Measurements from ENCODE around the gene SYCP1.

DNA sequence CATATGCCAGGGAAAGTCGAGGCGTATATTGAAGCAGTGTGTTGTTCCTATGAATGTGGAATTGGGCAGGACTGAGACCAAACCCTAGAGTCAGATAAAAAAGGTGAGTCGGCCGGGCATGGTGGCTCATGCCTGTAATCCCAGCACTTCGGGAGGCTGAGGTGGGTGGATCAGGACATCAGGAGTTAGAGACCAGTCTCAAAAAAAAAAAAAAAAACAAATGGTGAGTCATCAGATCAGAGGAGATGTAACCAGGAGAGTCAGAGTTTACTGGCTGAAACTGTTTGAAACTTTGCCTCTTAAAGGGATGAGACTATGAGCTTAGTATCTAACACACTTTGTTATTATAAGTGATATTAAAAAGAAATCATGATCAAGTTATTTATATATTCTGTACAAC is 26.4 kb upstream of the SYCP1 start:
- TF ChIP-seq ZNF274 (IDR thresholded peaks at IDR 0.05; ENCODE audit: low read depth, low read length) (no peak), SUZ12 (IDR thresholded peaks at IDR 0.05; ENCODE audit: extremely low read depth, insufficient read depth, insufficient read length) (no peak), YY1 (IDR thresholded peaks at IDR 0.05; ENCODE audit: insufficient read depth, insufficient read length) (no peak)
